Activated T-cell treated with anti-CD3 and anti-CD28 coated beads, Interleukin-2, amount 50 U/mL, for 72 hours (primary cell): ENCODE measurements around the gene NAP1L5. TPM values are rescaled to one million over a fixed set of nuclear protein-coding genes. Genes with fewer than 3 reads are reported as not detected.

Source experiments
- ATAC-seq, 2 donors: fragments of 150-1000 bp; cut with Tn5 transposase; replicated peaks in 1 of 2; 2 replicates each; pipeline ENCODE4 v1.10.0; 2021; ENCODE audit warnings: moderate library complexity in 2 of 2, mild to moderate bottlenecking in 1 of 2
- DNase-seq, 2 donors: peaks; one replicate each; pipeline ENCODE4 v3.0.0; 2021 to 2022; ENCODE audit warnings: mixed read lengths in 1 of 2
- H3K27ac Mint-ChIP-seq: one replicate; pipeline ENCODE4 v1.8.0; 2022; ENCODE audit warnings: mild to moderate bottlenecking, moderate library complexity, mixed read lengths
- H3K27me3 Mint-ChIP-seq: one replicate; pipeline ENCODE4 v1.8.0; 2022; ENCODE audit warnings: low read depth, mixed read lengths
- H3K36me3 Mint-ChIP-seq, 2 donors: one replicate each; pipeline ENCODE4 v1.8.0; 2022; ENCODE audit warnings: mixed read lengths in 2 of 2, mild to moderate bottlenecking in 1 of 2; ENCODE audit not compliant: insufficient read depth in 2 of 2
- H3K4me1 Mint-ChIP-seq: one replicate; pipeline ENCODE4 v1.8.0; 2022; ENCODE audit warnings: low read depth, mixed read lengths
- H3K4me3 Mint-ChIP-seq, 2 donors: one replicate each; pipeline ENCODE4 v1.8.0; 2022; ENCODE audit warnings: mild to moderate bottlenecking in 2 of 2, mixed read lengths in 2 of 2, moderate library complexity in 2 of 2
- H3K9me3 Mint-ChIP-seq, 2 donors: one replicate each; pipeline ENCODE4 v1.8.0; 2022; ENCODE audit warnings: mixed read lengths in 2 of 2
- total RNA-seq, 2 donors: library from RNA; stranded (reverse); gene quantifications; one replicate each; pipeline ENCODE4 v1.2.3, GENCODE V29; 2022

Gene NAP1L5
- total RNA-seq: 1 to 10 TPM; 5.0 to 5.9 TPM

- Mint-ChIP-seq H3K4me3 (peak within 1 kb of the TSS; percentile 88 to 94), H3K27ac (peak within 1 kb of the TSS; percentile 93), H3K9me3 (peaks cover 0 to 1% of the 10 kb centered on the region in 2 donors), H3K36me3 (peaks cover 3 to 4% of the 10 kb centered on the region in 2 donors), H3K4me1 (peaks cover 18% of the 10 kb centered on the region), H3K27me3 (no peaks in the 10 kb centered on the region)
- peak; percentile 88 to 94 for ATAC-seq
- peak; percentile 66 to 76 for DNase-seq
Measured at GRCh38 chr4:88697588-88698329, at the start of gene NAP1L5. TSS of gene NAP1L5 (minus strand) at chr4:88697829. CDS start at chr4:88697754, 75 bp downstream.

DNA sequence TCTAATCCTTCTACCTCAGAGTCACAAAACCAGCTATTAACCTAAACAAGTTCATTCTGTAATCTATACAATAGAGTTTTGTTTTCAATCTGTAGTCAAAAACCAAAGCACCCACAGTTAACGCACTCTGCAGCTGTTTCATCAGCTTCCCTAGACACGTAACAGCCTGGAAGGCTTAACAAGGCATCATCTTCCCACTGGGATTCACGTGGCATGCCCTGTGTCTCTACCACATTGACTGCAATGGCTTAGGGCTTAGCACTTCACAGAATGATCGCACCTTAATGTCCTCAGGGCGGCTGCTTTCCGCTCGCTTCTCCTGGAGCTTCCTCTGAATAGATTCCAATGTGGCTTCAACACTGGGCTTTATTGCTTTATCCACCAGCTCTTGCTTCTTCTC lies 49.7 kb upstream of the NAP1L5 start:
- Mint-ChIP-seq H3K27ac (no peak overlapping the region), H3K4me3 (no peak overlapping the region), H3K27me3 (no peaks in the 10 kb centered on the region), H3K9me3 (no peaks in the 10 kb centered on the region), H3K36me3 (no peaks in the 10 kb centered on the region), H3K4me1 (no peaks in the 10 kb centered on the region)
- no peak for DNase-seq
- ATAC-seq: no peak

GRCh38 chr4:88746206-88746605 lies 48.6 kb upstream of the NAP1L5 start:
- no peaks in the 10 kb centered on the region for H3K9me3 Mint-ChIP-seq
- no peaks in the 10 kb centered on the region for H3K36me3 Mint-ChIP-seq

GRCh38 chr4:88745581-88746163 lies 48.0 kb upstream of the NAP1L5 start:
- DNase-seq: no peak
- no peak overlapping the region for H3K4me3 Mint-ChIP-seq
- no peaks in the 10 kb centered on the region for H3K9me3 Mint-ChIP-seq
- no peaks in the 10 kb centered on the region for H3K4me1 Mint-ChIP-seq
- H3K36me3 Mint-ChIP-seq: no peaks in the 10 kb centered on the region
- no peaks in the 10 kb centered on the region for H3K27me3 Mint-ChIP-seq
- ATAC-seq: no peak
- H3K27ac Mint-ChIP-seq: no peak overlapping the region

More at GRCh38 chr4:88746206-88746605, 48.6 kb upstream of the NAP1L5 start:
- no peak for ATAC-seq
- Mint-ChIP-seq H3K4me3 (no peak overlapping the region), H3K4me1 (no peaks in the 10 kb centered on the region), H3K27me3 (no peaks in the 10 kb centered on the region), H3K27ac (no peak overlapping the region)
- DNase-seq: no peak

DNA sequence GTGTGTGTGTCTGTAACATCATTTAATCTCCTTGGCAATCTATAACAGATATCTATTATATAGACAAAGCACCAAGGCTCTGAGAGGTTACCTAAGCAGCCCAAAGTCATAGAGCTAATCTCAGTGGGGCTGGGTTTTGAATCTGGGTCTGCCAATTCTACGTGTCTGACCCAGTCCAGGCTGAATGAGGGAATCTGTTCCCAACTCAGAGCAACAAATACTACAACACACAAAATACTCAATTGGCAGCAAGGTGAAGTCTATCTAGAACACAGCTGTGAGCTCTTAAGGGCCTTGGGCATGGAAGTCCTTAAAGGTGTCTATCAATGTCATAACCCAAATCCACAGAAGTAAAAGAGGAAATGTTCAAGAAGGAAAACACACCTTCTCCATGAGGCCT lies 47.5 kb upstream of the NAP1L5 start:
- Mint-ChIP-seq H3K9me3 (no peaks in the 10 kb centered on the region), H3K36me3 (no peaks in the 10 kb centered on the region), H3K4me3 (no peak overlapping the region), H3K4me1 (no peaks in the 10 kb centered on the region), H3K27ac (no peak overlapping the region), H3K27me3 (no peaks in the 10 kb centered on the region)
- ATAC-seq (no peak), DNase-seq (no peak)

GRCh38 chr4:88744609-88745008 lies 47.0 kb upstream of the NAP1L5 start:
- Mint-ChIP-seq H3K36me3 (no peaks in the 10 kb centered on the region), H3K27me3 (no peaks in the 10 kb centered on the region), H3K4me3 (no peak overlapping the region), H3K27ac (no peak overlapping the region), H3K9me3 (no peaks in the 10 kb centered on the region), H3K4me1 (no peaks in the 10 kb centered on the region)
- no peak for DNase-seq
- no peak for ATAC-seq

DNA sequence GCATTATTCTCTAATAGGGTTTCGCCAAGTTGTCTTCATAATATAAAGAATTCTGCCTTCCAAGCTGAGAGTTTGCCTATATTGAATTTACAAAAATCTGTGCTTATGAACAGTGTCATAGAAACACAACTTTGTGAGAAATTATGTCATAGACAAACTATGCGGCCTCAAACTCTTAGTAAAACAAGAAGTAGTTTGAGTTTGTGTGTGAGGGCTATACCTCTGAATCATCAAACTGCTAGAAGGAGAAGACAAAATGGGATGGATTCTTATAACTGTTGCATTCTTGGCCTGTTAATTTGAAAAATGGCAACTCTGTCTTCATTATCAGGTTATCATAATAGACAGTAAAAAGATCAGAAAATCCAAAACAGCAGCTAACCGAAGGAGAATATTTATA lies 46.1 kb upstream of the NAP1L5 start:
- no peaks in the 10 kb centered on the region for H3K4me1 Mint-ChIP-seq
- DNase-seq (no peak), ATAC-seq (no peak)
- H3K27me3 Mint-ChIP-seq: no peaks in the 10 kb centered on the region
- no peak overlapping the region for H3K4me3 Mint-ChIP-seq
- H3K36me3 Mint-ChIP-seq: no peaks in the 10 kb centered on the region
- H3K27ac Mint-ChIP-seq: no peak overlapping the region
- no peaks in the 10 kb centered on the region for H3K9me3 Mint-ChIP-seq

DNA sequence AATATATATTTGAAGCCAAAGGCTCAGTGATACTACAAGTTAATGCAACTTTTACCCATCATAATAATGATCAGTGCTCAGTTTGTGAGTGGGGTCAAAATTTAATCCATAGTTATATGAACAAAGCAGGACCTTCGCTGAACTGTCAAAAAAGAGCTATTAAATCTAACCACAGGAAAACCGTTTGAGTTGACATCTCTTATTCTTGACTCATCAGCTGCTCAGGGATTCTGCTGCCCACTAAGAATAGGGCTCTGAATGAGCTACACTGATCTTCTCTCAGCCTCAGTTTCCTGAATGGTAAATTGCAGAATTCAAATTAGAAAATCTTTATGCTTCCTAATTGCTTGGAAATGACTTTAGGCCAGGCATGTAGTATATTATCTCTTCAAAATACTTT lies 44.9 kb upstream of the NAP1L5 start:
- DNase-seq (no peak), ATAC-seq (no peak)
- peaks cover 9% of the 10 kb centered on the region for H3K4me1 Mint-ChIP-seq
- no peaks in the 10 kb centered on the region for H3K9me3 Mint-ChIP-seq
- H3K4me3 Mint-ChIP-seq: no peak overlapping the region
- no peak overlapping the region for H3K27ac Mint-ChIP-seq
- no peaks in the 10 kb centered on the region for H3K36me3 Mint-ChIP-seq
- H3K27me3 Mint-ChIP-seq: no peaks in the 10 kb centered on the region

GRCh38 chr4:88738180-88738579 lies 40.6 kb upstream of the NAP1L5 start:
- no peaks in the 10 kb centered on the region for H3K27me3 Mint-ChIP-seq
- ATAC-seq: no peak
- peaks cover 18% of the 10 kb centered on the region for H3K4me1 Mint-ChIP-seq
- H3K9me3 Mint-ChIP-seq: no peaks in the 10 kb centered on the region
- no peak overlapping the region for H3K4me3 Mint-ChIP-seq
- no peak overlapping the region for H3K27ac Mint-ChIP-seq
- H3K36me3 Mint-ChIP-seq: no peaks in the 10 kb centered on the region
- DNase-seq: no peak

- Mint-ChIP-seq H3K36me3 (no peaks in the 10 kb centered on the region), H3K4me1 (peaks cover 18% of the 10 kb centered on the region), H3K27me3 (no peaks in the 10 kb centered on the region), H3K9me3 (no peaks in the 10 kb centered on the region), H3K4me3 (peak overlapping the region; percentile 46 to 52), H3K27ac (no peak overlapping the region)
- ATAC-seq (peak; percentile 65 to 74), DNase-seq (peak; percentile 21 to 23)
Measured at GRCh38 chr4:88737307-88737941, 39.8 kb upstream of the NAP1L5 start.

GRCh38 chr4:88736264-88736663 lies 38.6 kb upstream of the NAP1L5 start:
- DNase-seq: no peak

DNA sequence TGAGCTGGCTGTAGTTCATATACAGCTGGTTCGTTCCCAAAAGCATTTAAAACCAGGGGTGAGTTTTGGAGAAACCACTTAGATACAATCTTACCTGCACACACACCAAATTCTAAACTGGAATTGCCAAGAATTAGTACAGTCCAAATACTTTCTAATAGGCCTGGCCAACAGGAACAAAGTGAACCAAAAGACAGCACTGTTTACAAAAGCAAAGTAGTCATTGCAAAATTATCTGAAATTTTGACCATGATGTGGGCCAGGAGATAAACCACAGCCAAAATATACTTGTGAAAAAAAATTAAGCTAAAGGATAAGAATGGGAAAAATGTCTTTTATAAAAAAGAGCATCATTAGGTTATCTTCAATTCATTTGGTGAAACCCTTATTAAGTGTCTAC lies 37.9 kb upstream of the NAP1L5 start:
- ATAC-seq (no peak), DNase-seq (no peak)
- Mint-ChIP-seq H3K4me1 (peaks cover 18% of the 10 kb centered on the region), H3K27ac (no peak overlapping the region), H3K4me3 (no peak overlapping the region), H3K9me3 (no peaks in the 10 kb centered on the region), H3K36me3 (no peaks in the 10 kb centered on the region), H3K27me3 (no peaks in the 10 kb centered on the region)

More at GRCh38 chr4:88736264-88736663, 38.6 kb upstream of the NAP1L5 start:
- Mint-ChIP-seq H3K9me3 (no peaks in the 10 kb centered on the region), H3K27ac (no peak overlapping the region), H3K4me1 (peaks cover 18% of the 10 kb centered on the region), H3K36me3 (no peaks in the 10 kb centered on the region), H3K27me3 (no peaks in the 10 kb centered on the region), H3K4me3 (no peak overlapping the region)
- no peak for ATAC-seq

GRCh38 chr4:88734403-88734949 lies 36.8 kb upstream of the NAP1L5 start:
- Mint-ChIP-seq H3K4me3 (no peak overlapping the region), H3K27me3 (no peaks in the 10 kb centered on the region), H3K9me3 (no peaks in the 10 kb centered on the region), H3K36me3 (no peaks in the 10 kb centered on the region), H3K4me1 (peaks cover 18% of the 10 kb centered on the region), H3K27ac (no peak overlapping the region)
- ATAC-seq (no peak), DNase-seq (no peak)
